Measurements from ENCODE around the gene ABI3BP. TPM values are rescaled to one million over a fixed set of nuclear protein-coding genes. Genes with fewer than 3 reads are reported as not detected.

Gene ABI3BP
- polyA plus RNA-seq, 1 of the 3 experiments (the other 2 are of a cell fraction): 8.4 TPM

- TF ChIP-seq GABPA (IDR thresholded peaks at IDR 0.05; ENCODE audit: low read depth): no peak
- TF ChIP-seq RCOR1 (IDR thresholded peaks at IDR 0.05; ENCODE audit: low read length): no peak
Observed at GRCh38 chr3:100759950-100760349, 233.3 kb downstream of the ABI3BP start (continued).

- no peaks in the 10 kb centered on the region for H3K9me3 ChIP-seq
- H3K9me2 ChIP-seq: no peaks in the 10 kb centered on the region
- WGBS (ENCODE audit: low lambda C conversion rate): 76% methylated on average over 3 of the region's 3 CpGs
- H3K79me2 ChIP-seq (ENCODE audit: insufficient read depth): no peaks in the 10 kb centered on the region
- H3K27ac ChIP-seq (ENCODE audit: low read depth in 2 of 2, low read length in 1 of 2): no peak overlapping the region; a peak in 1 of 4 replicates
- H3K9ac ChIP-seq: no peak overlapping the region
- POLR2A ChIA-PET: no interaction called here
- no peak for DNase-seq
- H2AFZ ChIP-seq (ENCODE audit: low read depth): no peak overlapping the region
- H3K4me3 ChIP-seq (ENCODE audit: low read depth in 2 of 2, low read length in 1 of 2): no peak overlapping the region
- no peaks in the 10 kb centered on the region for H4K20me1 ChIP-seq (ENCODE audit: insufficient read depth)
- peaks cover 13% of the 10 kb centered on the region for H3F3A ChIP-seq (replicated peaks; ENCODE audit: insufficient read depth)
- CTCF ChIA-PET: interaction anchor here (1.6 to 3.3 kb wide), 2 partner anchors 23 to 437 kb away, joined by 4 to 13 read pairs; no protein-coding TSS in a partner anchor
- H3K36me3 ChIP-seq (replicated peaks in 1 of 2; ENCODE audit: control insufficient read depth in 1 of 2, insufficient read depth in 2 of 2, low read length in 1 of 2): peaks cover 10 to 11% of the 10 kb centered on the region in 2 experiments
- TF ChIP-seq TAF1 (IDR thresholded peaks at IDR 0.05; ENCODE audit: borderline replicate concordance, low read depth, low read length): no peak
- TF ChIP-seq POLR2AphosphoS5 (IDR thresholded peaks at IDR 0.05; ENCODE audit: low read depth, low read length): no peak
- no peaks in the 10 kb centered on the region; a peak in 1 of 4 replicates for H3K4me1 ChIP-seq (ENCODE audit: control insufficient read depth in 1 of 2, insufficient read depth in 2 of 2, low read depth in 1 of 2, low read length in 1 of 2)
- no peaks in the 10 kb centered on the region for H3K27me3 ChIP-seq (ENCODE audit: insufficient read depth)
- H3K4me2 ChIP-seq: no peak overlapping the region
Observed at GRCh38 chr3:100759159-100759558, 234.1 kb downstream of the ABI3BP start.

- POLR2A ChIA-PET: no interaction called here
- no peaks in the 10 kb centered on the region for H3K27me3 ChIP-seq (ENCODE audit: insufficient read depth)
- 78% methylated on average over 2 of the region's 2 CpGs for WGBS (ENCODE audit: low lambda C conversion rate)
- DNase-seq: no peak
- no peak overlapping the region for H3K27ac ChIP-seq (ENCODE audit: low read depth in 2 of 2, low read length in 1 of 2)
- H3K9ac ChIP-seq: no peak overlapping the region
- TF ChIP-seq TAF1 (IDR thresholded peaks at IDR 0.05; ENCODE audit: borderline replicate concordance, low read depth, low read length): no peak
- TF ChIP-seq USF1 (IDR thresholded peaks at IDR 0.05; ENCODE audit: borderline replicate concordance, low read depth): no peak
- TF ChIP-seq GABPA (IDR thresholded peaks at IDR 0.05; ENCODE audit: low read depth): no peak
- no peak for TF ChIP-seq SIN3A (IDR thresholded peaks at IDR 0.05; ENCODE audit: borderline replicate concordance, low read depth, low read length)
- no peak for TF ChIP-seq SMC3 (IDR thresholded peaks at IDR 0.05; ENCODE audit: low read depth, low read length)
- H3K4me3 ChIP-seq (ENCODE audit: low read depth in 2 of 2, low read length in 1 of 2): no peak overlapping the region
- no peaks in the 10 kb centered on the region for H4K20me1 ChIP-seq (ENCODE audit: insufficient read depth)
- H3K79me2 ChIP-seq (ENCODE audit: insufficient read depth): no peaks in the 10 kb centered on the region
- H3K4me2 ChIP-seq: no peak overlapping the region
- H3F3A ChIP-seq (replicated peaks; ENCODE audit: insufficient read depth): peaks cover 17% of the 10 kb centered on the region
- H3K9me2 ChIP-seq: no peaks in the 10 kb centered on the region
- CTCF ChIA-PET: interaction anchor here (0.8 kb wide), 1 partner anchor 13 kb away, joined by 3 read pairs; no protein-coding TSS in a partner anchor
- no peaks in the 10 kb centered on the region for H3K9me3 ChIP-seq
- no peak overlapping the region for H2AFZ ChIP-seq (ENCODE audit: low read depth)
- H3K4me1 ChIP-seq (ENCODE audit: control insufficient read depth in 1 of 2, insufficient read depth in 2 of 2, low read depth in 1 of 2, low read length in 1 of 2): no peaks in the 10 kb centered on the region; a peak in 1 of 4 replicates
- H3K36me3 ChIP-seq (replicated peaks in 1 of 2; ENCODE audit: control insufficient read depth in 1 of 2, insufficient read depth in 2 of 2, low read length in 1 of 2): peaks cover 28 to 37% of the 10 kb centered on the region in 2 experiments
Observed at GRCh38 chr3:100756441-100756840, 236.8 kb downstream of the ABI3BP start.
